ENCODE data around the gene PTGS2.

PTGS2 gene

DNA sequence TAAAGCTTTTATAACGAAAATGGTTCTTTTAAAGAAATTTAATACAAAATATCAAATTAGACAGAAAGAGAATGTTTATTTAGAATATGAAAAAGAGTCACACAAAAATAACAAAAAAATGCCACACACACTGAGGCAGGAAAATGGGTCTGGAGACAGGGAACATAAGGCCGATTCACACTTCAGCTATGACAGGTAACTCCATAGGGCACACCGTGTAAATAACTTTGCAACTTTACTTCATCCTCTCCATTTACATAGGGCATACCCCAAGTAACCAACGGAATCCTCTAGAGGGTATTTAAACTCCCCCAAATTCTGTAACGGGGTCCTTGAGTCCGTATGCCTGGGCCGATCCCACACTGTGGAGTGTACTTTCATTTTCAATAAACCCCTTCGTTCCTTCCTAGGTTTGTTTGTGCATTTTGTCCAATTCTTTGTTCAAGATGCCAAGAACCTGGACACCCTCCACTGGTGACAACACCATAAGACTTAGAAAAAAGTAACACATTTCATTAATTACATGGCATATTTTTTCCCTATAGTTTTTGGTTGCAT, 23.1 kb upstream of the PTGS2 start:
- DNase-seq (ENCODE audit: low read depth): no peak
- 0 out of 2 replicates have a peak overlapping the region, but pooled peaks have one; percentile 9 for H3K4me3 ChIP-seq (ENCODE audit: low read depth, low read length)
- TF ChIP-seq, protein P1, sequence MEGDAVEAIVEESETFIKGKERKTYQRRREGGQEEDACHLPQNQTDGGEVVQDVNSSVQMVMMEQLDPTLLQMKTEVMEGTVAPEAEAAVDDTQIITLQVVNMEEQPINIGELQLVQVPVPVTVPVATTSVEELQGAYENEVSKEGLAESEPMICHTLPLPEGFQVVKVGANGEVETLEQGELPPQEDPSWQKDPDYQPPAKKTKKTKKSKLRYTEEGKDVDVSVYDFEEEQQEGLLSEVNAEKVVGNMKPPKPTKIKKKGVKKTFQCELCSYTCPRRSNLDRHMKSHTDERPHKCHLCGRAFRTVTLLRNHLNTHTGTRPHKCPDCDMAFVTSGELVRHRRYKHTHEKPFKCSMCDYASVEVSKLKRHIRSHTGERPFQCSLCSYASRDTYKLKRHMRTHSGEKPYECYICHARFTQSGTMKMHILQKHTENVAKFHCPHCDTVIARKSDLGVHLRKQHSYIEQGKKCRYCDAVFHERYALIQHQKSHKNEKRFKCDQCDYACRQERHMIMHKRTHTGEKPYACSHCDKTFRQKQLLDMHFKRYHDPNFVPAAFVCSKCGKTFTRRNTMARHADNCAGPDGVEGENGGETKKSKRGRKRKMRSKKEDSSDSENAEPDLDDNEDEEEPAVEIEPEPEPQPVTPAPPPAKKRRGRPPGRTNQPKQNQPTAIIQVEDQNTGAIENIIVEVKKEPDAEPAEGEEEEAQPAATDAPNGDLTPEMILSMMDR (IDR thresholded peaks at IDR 0.05; ENCODE audit: control insufficient read depth, extremely low read depth, insufficient read depth): no peak

- H3K4me3 ChIP-seq (ENCODE audit: low read depth, low read length): no peak overlapping the region
- no peak for DNase-seq (ENCODE audit: low read depth)
- TF ChIP-seq, protein P1 (IDR thresholded peaks at IDR 0.05; ENCODE audit: control insufficient read depth, extremely low read depth, insufficient read depth): no peak
These were observed 20.5 kb upstream of the PTGS2 start for GRCh38 chr1:186700722-186701121.

GRCh38 chr1:186699519-186699918, 19.3 kb upstream of the PTGS2 start:
- no peak for DNase-seq (ENCODE audit: low read depth)
- TF ChIP-seq, protein P1 (IDR thresholded peaks at IDR 0.05; ENCODE audit: control insufficient read depth, extremely low read depth, insufficient read depth): no peak
- no peak overlapping the region for H3K4me3 ChIP-seq (ENCODE audit: low read depth, low read length)

GRCh38 chr1:186689907-186690306, 9.7 kb upstream of the PTGS2 start:
- no peak overlapping the region for H3K4me3 ChIP-seq (ENCODE audit: low read depth, low read length)
- DNase-seq (ENCODE audit: low read depth): no peak
- TF ChIP-seq, protein P1 (IDR thresholded peaks at IDR 0.05; ENCODE audit: control insufficient read depth, extremely low read depth, insufficient read depth): no peak

- TF ChIP-seq, protein P1 (IDR thresholded peaks at IDR 0.05; ENCODE audit: control insufficient read depth, extremely low read depth, insufficient read depth): no peak
- no peak for DNase-seq (ENCODE audit: low read depth)
- no peak overlapping the region for H3K4me3 ChIP-seq (ENCODE audit: low read depth, low read length)
These were observed 9.2 kb upstream of the PTGS2 start for GRCh38 chr1:186689376-186689775.

GRCh38 chr1:186683652-186684410, 3.6 kb upstream of the PTGS2 start:
- H3K4me3 ChIP-seq (ENCODE audit: low read depth, low read length): no peak overlapping the region
- no peak for DNase-seq (ENCODE audit: low read depth)
- TF ChIP-seq, protein P1 (IDR thresholded peaks at IDR 0.05; ENCODE audit: control insufficient read depth, extremely low read depth, insufficient read depth): no peak
